ENCODE data around the gene PKD1L1. TPM values are rescaled to one million over a fixed set of nuclear protein-coding genes. Genes with fewer than 3 reads are reported as not detected.

PKD1L1 gene
- total and polyA plus RNA-seq, 8 donors: 0.13 to 0.67 (median 0.34) TPM

- H3K27me3 ChIP-seq: no peaks in the 10 kb centered on the region
- TF ChIP-seq, protein P1, sequence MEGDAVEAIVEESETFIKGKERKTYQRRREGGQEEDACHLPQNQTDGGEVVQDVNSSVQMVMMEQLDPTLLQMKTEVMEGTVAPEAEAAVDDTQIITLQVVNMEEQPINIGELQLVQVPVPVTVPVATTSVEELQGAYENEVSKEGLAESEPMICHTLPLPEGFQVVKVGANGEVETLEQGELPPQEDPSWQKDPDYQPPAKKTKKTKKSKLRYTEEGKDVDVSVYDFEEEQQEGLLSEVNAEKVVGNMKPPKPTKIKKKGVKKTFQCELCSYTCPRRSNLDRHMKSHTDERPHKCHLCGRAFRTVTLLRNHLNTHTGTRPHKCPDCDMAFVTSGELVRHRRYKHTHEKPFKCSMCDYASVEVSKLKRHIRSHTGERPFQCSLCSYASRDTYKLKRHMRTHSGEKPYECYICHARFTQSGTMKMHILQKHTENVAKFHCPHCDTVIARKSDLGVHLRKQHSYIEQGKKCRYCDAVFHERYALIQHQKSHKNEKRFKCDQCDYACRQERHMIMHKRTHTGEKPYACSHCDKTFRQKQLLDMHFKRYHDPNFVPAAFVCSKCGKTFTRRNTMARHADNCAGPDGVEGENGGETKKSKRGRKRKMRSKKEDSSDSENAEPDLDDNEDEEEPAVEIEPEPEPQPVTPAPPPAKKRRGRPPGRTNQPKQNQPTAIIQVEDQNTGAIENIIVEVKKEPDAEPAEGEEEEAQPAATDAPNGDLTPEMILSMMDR (IDR thresholded peaks at IDR 0.05): no peak
- intact Hi-C loops (cut with DNase I): no loop called here
- H3K27ac ChIP-seq: no peak overlapping the region
- H3K4me1 ChIP-seq: no peaks in the 10 kb centered on the region
- H3K9me3 ChIP-seq: no peaks in the 10 kb centered on the region
- H3K36me3 ChIP-seq: no peaks in the 10 kb centered on the region
- no peak for ATAC-seq
- no peak for DNase-seq
- H3K4me3 ChIP-seq: no peak overlapping the region
Measured at GRCh38 chr7:47764746-47765145, 183.5 kb downstream of the PKD1L1 start.

- Histone ChIP-seq H3K4me3 (no peak overlapping the region), H3K27ac (peak overlapping the region in 1 of 2 donors; percentile 24), H3K9me3 (no peaks in the 10 kb centered on the region), H3K27me3 (no peaks in the 10 kb centered on the region), H3K4me1 (no peaks in the 10 kb centered on the region), H3K36me3 (no peaks in the 10 kb centered on the region)
- TF ChIP-seq, protein P1 (IDR thresholded peaks at IDR 0.05): no peak
- DNase-seq (no peak), ATAC-seq (no peak)
- intact Hi-C loops (cut with DNase I): no loop called here
Measured at GRCh38 chr7:47763063-47763974, 184.9 kb downstream of the PKD1L1 start.

DNA sequence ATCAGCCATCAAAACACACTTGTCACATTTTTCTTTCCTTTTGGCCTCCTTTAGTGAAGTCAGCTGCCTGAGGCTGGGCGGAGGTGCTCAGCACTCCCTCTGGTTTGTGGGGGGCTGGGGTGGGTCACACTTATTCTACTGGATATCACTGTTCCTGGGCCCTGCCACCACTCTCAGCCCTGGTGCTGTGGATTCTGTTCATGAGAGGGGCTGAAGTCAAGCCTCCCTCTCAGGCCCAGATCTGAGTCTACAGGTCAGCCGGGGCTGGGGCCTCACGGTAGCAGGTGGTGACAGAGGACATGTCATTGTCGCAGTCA lies 185.6 kb downstream of the PKD1L1 start:
- TF ChIP-seq, protein P1 (IDR thresholded peaks at IDR 0.05): no peak
- no peak overlapping the region for H3K27ac ChIP-seq

DNA sequence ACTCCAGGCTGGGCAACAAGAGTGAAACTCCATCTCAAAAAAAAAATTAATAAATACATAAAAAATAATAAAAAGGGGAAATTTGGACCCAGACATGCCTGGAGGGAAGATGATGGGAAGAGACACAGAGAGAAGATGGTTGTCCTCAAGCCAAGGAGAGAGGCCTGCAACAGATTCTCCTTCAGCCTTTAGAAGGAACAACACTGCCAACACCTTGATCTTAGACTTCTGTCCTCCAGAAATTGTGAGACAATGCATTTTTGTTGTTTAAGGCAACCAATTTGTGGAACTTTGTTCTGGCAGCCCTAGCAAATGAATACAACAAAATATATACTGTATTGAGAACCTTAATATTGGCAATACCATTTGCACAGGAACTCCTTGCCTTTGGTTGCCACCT lies 186.1 kb downstream of the PKD1L1 start:
- H3K4me1 ChIP-seq: no peaks in the 10 kb centered on the region
- no peaks in the 10 kb centered on the region for H3K27me3 ChIP-seq
- no peak for DNase-seq
- no peak overlapping the region for H3K27ac ChIP-seq
- TF ChIP-seq, protein P1 (IDR thresholded peaks at IDR 0.05): no peak
- intact Hi-C loops (cut with DNase I): no loop called here
- H3K4me3 ChIP-seq: no peak overlapping the region
- H3K36me3 ChIP-seq: no peaks in the 10 kb centered on the region
- H3K9me3 ChIP-seq: no peaks in the 10 kb centered on the region
- ATAC-seq: no peak

More for the DNA sequence above, 185.6 kb downstream of the PKD1L1 start:
- Histone ChIP-seq H3K36me3 (no peaks in the 10 kb centered on the region), H3K9me3 (no peaks in the 10 kb centered on the region), H3K27me3 (no peaks in the 10 kb centered on the region), H3K4me3 (no peak overlapping the region), H3K4me1 (no peaks in the 10 kb centered on the region)
- intact Hi-C loops (cut with DNase I): no loop called here
- DNase-seq: peak in 1 of 4 donors; percentile 65
- no peak for ATAC-seq

DNA sequence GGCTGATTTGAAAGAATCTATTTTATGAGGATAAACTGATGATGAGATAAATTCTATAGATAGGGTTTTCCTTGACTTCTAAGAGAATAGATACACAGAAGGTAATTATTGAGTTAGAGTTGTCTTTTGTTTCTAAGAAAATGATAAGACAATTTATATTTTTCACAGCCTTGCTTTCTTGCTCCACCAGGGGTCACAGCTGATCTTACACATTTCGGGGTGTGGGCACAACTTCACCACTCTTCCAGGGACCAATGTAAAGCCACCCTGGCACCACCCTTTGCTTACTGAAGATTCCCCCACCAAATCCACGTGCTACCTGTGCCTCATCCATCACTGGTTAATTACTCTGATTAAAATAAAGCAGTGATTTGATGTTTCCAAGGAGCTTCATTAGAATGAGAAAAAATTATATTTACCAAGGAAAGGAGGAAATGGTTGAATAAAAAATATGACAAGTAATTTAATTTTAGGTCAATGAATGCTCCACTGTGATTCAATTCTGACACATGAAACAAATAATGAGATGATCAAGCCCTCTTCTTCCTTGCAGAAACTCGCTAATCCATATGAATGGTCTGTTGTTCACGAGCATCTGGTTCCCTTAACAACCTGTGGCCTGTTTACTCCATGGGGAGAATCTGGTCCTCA lies 189.1 kb downstream of the PKD1L1 start:
- Histone ChIP-seq H3K9me3 (no peaks in the 10 kb centered on the region), H3K27me3 (no peaks in the 10 kb centered on the region), H3K4me1 (no peaks in the 10 kb centered on the region), H3K36me3 (no peaks in the 10 kb centered on the region), H3K4me3 (no peak overlapping the region), H3K27ac (no peak overlapping the region)
- ATAC-seq (no peak), DNase-seq (no peak)
- intact Hi-C loops (cut with DNase I): no loop called here
- TF ChIP-seq, protein P1 (IDR thresholded peaks at IDR 0.05): no peak
